ENCODE results near the gene WDR48. TPM values are rescaled to one million over a fixed set of nuclear protein-coding genes. Genes with fewer than 3 reads are reported as not detected.

Gene WDR48
- total and polyA plus RNA-seq, 2 experiments from 2014 or later: 27.2 to 54.3 TPM

- Histone ChIP-seq H3K9me2 (ENCODE audit: insufficient read depth) (no peaks in the 10 kb centered on the region), H3K36me3 (ENCODE audit: insufficient read depth) (no peaks in the 10 kb centered on the region), H3K27me3 (ENCODE audit: insufficient read depth) (no peaks in the 10 kb centered on the region), H3K4me2 (no peak overlapping the region), H3K4me1 (ENCODE audit: insufficient read depth) (no peaks in the 10 kb centered on the region), H3K4me3 (no peak overlapping the region; the same call in 1 of the 2 replicates), H3K79me2 (replicated peaks; ENCODE audit: insufficient read depth) (peaks cover 63% of the 10 kb centered on the region), H4K20me1 (replicated peaks; ENCODE audit: insufficient read depth) (peaks cover 19% of the 10 kb centered on the region; the same call in 1 of the 2 replicates), H2AFZ (no peak overlapping the region), H3K27ac (ENCODE audit: low read depth) (no peak overlapping the region), H3F3A (replicated peaks; ENCODE audit: low read depth) (no peaks in the 10 kb centered on the region)
- Mint-ChIP-seq H3K27me3 (ENCODE audit: insufficient read depth, low read depth, poor library complexity) (peaks cover 2% of the 10 kb centered on the region), H3K27ac (no peak overlapping the region), H3K4me3 (no peak overlapping the region), H3K9me3 (no peaks in the 10 kb centered on the region; the same call in 2 of the 3 replicates), H3K36me3 (ENCODE audit: low read depth) (no peaks in the 10 kb centered on the region), H3K4me1 (peaks cover 10% of the 10 kb centered on the region; the same call in 1 of the 3 replicates)
- ATAC-seq: no peak
- TF ChIP-seq ETS1 (IDR thresholded peaks at IDR 0.05): no peak
- no peak for TF ChIP-seq EZH2 (IDR thresholded peaks at IDR 0.05; ENCODE audit: low read depth, unreplicated experiment)
- no peak for TF ChIP-seq NANOG (IDR thresholded peaks at IDR 0.05; ENCODE audit: borderline replicate concordance)
- no peak for TF ChIP-seq ZNF462 (CRISPR knock-in tag; IDR thresholded peaks at IDR 0.05)
- no peak for TF ChIP-seq EZH2phosphoT487 (IDR thresholded peaks at IDR 0.05; ENCODE audit: unreplicated experiment)
- no peak for TF ChIP-seq REST (IDR thresholded peaks at IDR 0.05; ENCODE audit: unreplicated experiment)
- TF ChIP-seq STAT1 (IDR thresholded peaks at IDR 0.05; ENCODE audit: unreplicated experiment): no peak
- no peak for TF ChIP-seq CTCF (conservative IDR thresholded peaks at IDR 0.05; ENCODE audit: low read depth in 2 of 2)
- TF ChIP-seq JUNB (IDR thresholded peaks at IDR 0.05; ENCODE audit: unreplicated experiment): no peak
- no peak for TF ChIP-seq CREB1 (CRISPR knock-in tag; IDR thresholded peaks at IDR 0.05; ENCODE audit: low read depth)
- no peak for TF ChIP-seq ZNF331 (CRISPR knock-in tag; IDR thresholded peaks at IDR 0.05; ENCODE audit: low read depth)
- TF ChIP-seq POLR2AphosphoS5 (IDR thresholded peaks at IDR 0.05; ENCODE audit: low read depth): no peak
- no peak for TF ChIP-seq ZNF114 (CRISPR knock-in tag; IDR thresholded peaks at IDR 0.05)
- DNase-seq (ENCODE audit: low spot score): no peak
These were observed 1.9 kb downstream of the WDR48 start for GRCh38 chr3:39053696-39054095.

All from GM23338 (cell line).